GM21367 (cell line): Measurements from ENCODE around the gene SMYD1.

Experiments used
- ATAC-seq: cut with Tn5 transposase; IDR thresholded peaks from one replicate; pipeline ENCODE4 v1.9.1; 2021; ENCODE audit not compliant: unreplicated experiment

The SMYD1 gene

GRCh38 chr2:88139804-88140203 is 72.2 kb downstream of the SMYD1 start:
- ATAC-seq = no peak

- no peak for ATAC-seq
Observed at GRCh38 chr2:88141952-88142351, 74.3 kb downstream of the SMYD1 start.

- no peak for ATAC-seq
Observed at GRCh38 chr2:88144271-88144670, 76.6 kb downstream of the SMYD1 start.

GRCh38 chr2:88144914-88145497 is 77.4 kb downstream of the SMYD1 start:
- no peak for ATAC-seq

- no peak for ATAC-seq
Observed at GRCh38 chr2:88146590-88146989, 79.0 kb downstream of the SMYD1 start.

GRCh38 chr2:88147145-88147544 is 79.5 kb downstream of the SMYD1 start:
- ATAC-seq = no peak

GRCh38 chr2:88148929-88149438 is 81.4 kb downstream of the SMYD1 start:
- no peak for ATAC-seq

GRCh38 chr2:88159481-88159880 is 91.9 kb downstream of the SMYD1 start:
- no peak for ATAC-seq

- ATAC-seq = peak; percentile 60
Observed at GRCh38 chr2:88159955-88160415, 92.4 kb downstream of the SMYD1 start.

GRCh38 chr2:88160517-88160916 is 92.9 kb downstream of the SMYD1 start:
- ATAC-seq = no peak

GRCh38 chr2:88161446-88162244 is 94.0 kb downstream of the SMYD1 start:
- no peak for ATAC-seq
